Gastrocnemius medialis (tissue), 4 donors: ENCODE measurements around the gene ACE2. TPM values are rescaled to one million over a fixed set of nuclear protein-coding genes. Genes with fewer than 3 reads are reported as not detected.

Experiments used
- ATAC-seq, 2 donors: fragments of 150-250 bp; one replicate each; pipeline ENCODE4 v1.9.1; 2016
- DNase-seq, 2 donors: peaks; one replicate each; pipeline ENCODE4 v3.0.0-alpha.2; 2019
- H3K27ac ChIP-seq, 4 donors: fragments of 200-600 bp; sonication (generic); 1 replicate in 1 of 4; 2 replicates in 3 of 4; pipeline ENCODE4 v1.5.1; 2016 to 2018; ENCODE audit warnings: mild to moderate bottlenecking in 2 of 4, moderate library complexity in 1 of 4
- H3K27me3 ChIP-seq, 3 donors: fragments of 200-600 bp; sonication (generic) in 2 of 3; 1 replicate in 1 of 3; 2 replicates in 2 of 3; pipeline versions ENCODE4 v1.5.1 to v1.6.0; 2016 to 2019; ENCODE audit warnings: mild to moderate bottlenecking in 1 of 3, moderate library complexity in 1 of 3
- H3K36me3 ChIP-seq, 2 donors: fragments of 200-600 bp; sonication (generic) in 1 of 2; one replicate each; pipeline ENCODE4 v1.5.1; 2017 to 2018
- H3K4me1 ChIP-seq, 2 donors: fragments of 200-600 bp; sonication (generic) in 1 of 2; one replicate each; pipeline ENCODE4 v1.5.1; 2016 to 2017; ENCODE audit warnings: mild to moderate bottlenecking in 2 of 2
- H3K4me3 ChIP-seq, 4 donors: fragments of 200-600 bp; sonication (generic) in 3 of 4; 1 replicate in 1 of 4; 2 replicates in 3 of 4; pipeline ENCODE4 v1.5.1; 2016 to 2019; ENCODE audit warnings: mild to moderate bottlenecking in 2 of 4
- H3K9me3 ChIP-seq, 3 donors: fragments of 200-600 bp; sonication (generic) in 2 of 3; 1 replicate in 1 of 3; 2 replicates in 2 of 3; pipeline ENCODE4 v1.5.1; 2016 to 2019
- CTCF ChIP-seq, 5 experiments: fragments of 450-650 bp in 3 of 5; fragments of 200-600 bp in 2 of 5; sonication (generic) in 2 of 5; IDR thresholded peaks in 4 of 5; conservative IDR thresholded peaks in 1 of 5; 1 replicate in 4 of 5; 2 replicates in 1 of 5; pipeline ENCODE4 v1.5.1; 2016 to 2019; ENCODE audit warnings: antibody characterized with exemption in 5 of 5, mild to moderate bottlenecking in 3 of 5, moderate library complexity in 3 of 5
- POLR2A ChIP-seq, 2 donors: fragments of 450-650 bp; IDR thresholded peaks; one replicate each; pipeline ENCODE4 v1.6.1; 2017; ENCODE audit warnings: antibody characterized with exemption in 2 of 2, mild to moderate bottlenecking in 2 of 2, moderate library complexity in 2 of 2
- in situ Hi-C, 4 donors: fragments of 200-750 bp; cut with MboI; loops; one replicate each; pipeline versions ENCODE4 v1.15.0 to v1.8.0; 2017; ENCODE audit warnings: low sequenced_read_pairs in 4 of 4
- intact Hi-C: fragments of 100-400 bp; cut with DNase I; formaldehyde crosslinking; loops from one replicate; pipeline ENCODE4 v1.15.1; 2023; ENCODE audit warnings: low total_unique reads
- total RNA-seq, 4 donors: library from RNA; depleted of rRNA; stranded (reverse); fragments of >200 nt; gene quantifications; one replicate each; pipeline versions ENCODE4 v1.1.0 to v1.2.3, GENCODE V29; 2016

The ACE2 gene
- total RNA-seq, 4 donors from 2014 or later: 1.0 to 6.6 (median 2.6) TPM

- H3K36me3 ChIP-seq: no peaks in the 10 kb centered on the region
- H3K4me1 ChIP-seq: no peaks in the 10 kb centered on the region
- intact Hi-C loops (no loop called here), in situ Hi-C loops (no loop called here)
- H3K27ac ChIP-seq: no peak overlapping the region
- TF ChIP-seq CTCF (IDR thresholded peaks at IDR 0.05 in 4 of 5, conservative IDR thresholded peaks at IDR 0.05 in 1 of 5) (no peak), POLR2A (IDR thresholded peaks at IDR 0.05) (no peak)
- H3K9me3 ChIP-seq: no peaks in the 10 kb centered on the region
- H3K4me3 ChIP-seq: no peak overlapping the region
- no peak for DNase-seq
- no peaks in the 10 kb centered on the region for H3K27me3 ChIP-seq
- ATAC-seq: no peak
These were observed 70.4 kb downstream of the ACE2 start for GRCh38 chrX:15530318-15530717.

- in situ Hi-C loops: no loop called here
- Histone ChIP-seq H3K4me3 (no peak overlapping the region), H3K9me3 (no peaks in the 10 kb centered on the region), H3K27ac (no peak overlapping the region), H3K27me3 (no peaks in the 10 kb centered on the region), H3K4me1 (no peaks in the 10 kb centered on the region), H3K36me3 (no peaks in the 10 kb centered on the region)
- no peak for ATAC-seq
- intact Hi-C loops: no loop called here
- no peak for TF ChIP-seq POLR2A (IDR thresholded peaks at IDR 0.05)
- no peak for TF ChIP-seq CTCF (IDR thresholded peaks at IDR 0.05 in 4 of 5, conservative IDR thresholded peaks at IDR 0.05 in 1 of 5)
- no peak for DNase-seq
These were observed 71.6 kb downstream of the ACE2 start for GRCh38 chrX:15529165-15529564.

- no peaks in the 10 kb centered on the region for H3K4me1 ChIP-seq
- DNase-seq (no peak), ATAC-seq (no peak)
- no peaks in the 10 kb centered on the region for H3K27me3 ChIP-seq
- H3K27ac ChIP-seq: no peak overlapping the region
- H3K9me3 ChIP-seq: no peaks in the 10 kb centered on the region
- no peak overlapping the region for H3K4me3 ChIP-seq
- in situ Hi-C loops (no loop called here), intact Hi-C loops (no loop called here)
- TF ChIP-seq CTCF (IDR thresholded peaks at IDR 0.05 in 4 of 5, conservative IDR thresholded peaks at IDR 0.05 in 1 of 5): no peak
- TF ChIP-seq POLR2A (IDR thresholded peaks at IDR 0.05): no peak
- H3K36me3 ChIP-seq: no peaks in the 10 kb centered on the region
These were observed 74.9 kb downstream of the ACE2 start for GRCh38 chrX:15525664-15526416.

- no peak for ATAC-seq
- in situ Hi-C loops (no loop called here), intact Hi-C loops (no loop called here)
- Histone ChIP-seq H3K27ac (no peak overlapping the region), H3K36me3 (no peaks in the 10 kb centered on the region), H3K9me3 (no peaks in the 10 kb centered on the region), H3K4me3 (no peak overlapping the region), H3K27me3 (peaks cover 0 to 3% (median 0%) of the 10 kb centered on the region in 3 donors), H3K4me1 (no peaks in the 10 kb centered on the region)
- no peak for TF ChIP-seq POLR2A (IDR thresholded peaks at IDR 0.05)
- TF ChIP-seq CTCF (IDR thresholded peaks at IDR 0.05 in 4 of 5, conservative IDR thresholded peaks at IDR 0.05 in 1 of 5): no peak
- no peak for DNase-seq
These were observed 76.3 kb downstream of the ACE2 start for GRCh38 chrX:15524417-15524816.

- DNase-seq (no peak), ATAC-seq (no peak)
- Histone ChIP-seq H3K4me1 (no peaks in the 10 kb centered on the region), H3K36me3 (no peaks in the 10 kb centered on the region), H3K27me3 (peaks cover 0 to 3% (median 0%) of the 10 kb centered on the region in 3 donors), H3K27ac (no peak overlapping the region), H3K4me3 (no peak overlapping the region), H3K9me3 (no peaks in the 10 kb centered on the region)
- intact Hi-C loops (no loop called here), in situ Hi-C loops (no loop called here)
- TF ChIP-seq POLR2A (IDR thresholded peaks at IDR 0.05) (no peak), CTCF (IDR thresholded peaks at IDR 0.05 in 4 of 5, conservative IDR thresholded peaks at IDR 0.05 in 1 of 5) (no peak)
These were observed 77.7 kb downstream of the ACE2 start for GRCh38 chrX:15523088-15523487.
